GM12878 (cell line): ENCODE data around the gene TYK2. TPM values are rescaled to one million over a fixed set of nuclear protein-coding genes. Genes with fewer than 3 reads are reported as not detected.
A peak's percentile ranks its signal among the peaks of the same experiment; 100 is the strongest.

Source experiments
- ATAC-seq: fragments of 200-7000 bp; cut with Tn5 transposase; 3 replicates; pipeline ENCODE4 v1.9.1; 2020; ENCODE audit warnings: mild to moderate bottlenecking, moderate library complexity
- BruUV-seq: library from RNA; stranded (reverse); fragments of 400-500 nt; replicated peaks from 2 replicates; lab custom pipeline; 2021; lab: Mats Ljungman, UMichigan
- CTCF ChIA-PET: fragments of 300-600 bp; sonication (Branson Sonifier 250); formaldehyde crosslinking; extraction: SDS; loops from one replicate; lab custom pipeline; 2021; ENCODE audit warnings: inconsistent platforms; lab: Yijun Ruan, JAX
- POLR2A ChIA-PET: fragments of 350-600 bp; formaldehyde crosslinking; extraction: SDS; loops from one replicate; lab custom pipeline; 2021; ENCODE audit warnings: inconsistent platforms; lab: Charles Lee
- RAD21 ChIA-PET: fragments of 300-600 bp; sonication (Branson Sonifier 250); formaldehyde crosslinking; loops from one replicate; lab custom pipeline; 2023; ENCODE audit warnings: antibody characterized with exemption; ENCODE audit not compliant: unreplicated experiment; lab: Charles Lee
- SMC1A ChIA-PET: fragments of 300-600 bp; sonication (Branson Sonifier 250); formaldehyde crosslinking; loops from one replicate; lab custom pipeline; 2023; ENCODE audit not compliant: unreplicated experiment, uncharacterized antibody; lab: Charles Lee
- DNase-seq: peaks from one replicate; pipeline ENCODE4 v3.0.0-alpha.2; 2011; ENCODE audit warnings: low read depth, low spot score
- FAIRE-seq: peaks from 3 replicates; lab custom pipeline; 2011; peaks lifted over from hg19 to GRCh38; lab: Jason Lieb, UNC
- H2AFZ ChIP-seq: 2 replicates; pipeline ENCODE4 v1.6.0; 2011; ENCODE audit warnings: low read depth, low read length, control low read depth; ENCODE audit not compliant: control insufficient read depth
- H3K27ac ChIP-seq: 2 replicates; pipeline ENCODE4 v1.5.1; 2011; ENCODE audit warnings: control low read depth; ENCODE audit not compliant: control insufficient read depth, insufficient read depth
- H3K27me3 ChIP-seq, 2 experiments: replicated peaks in 1 of 2; 2 replicates each; pipeline versions ENCODE4 v1.6.0 to v1.6.1; 2011; ENCODE audit warnings: low read length in 1 of 2; ENCODE audit not compliant: control insufficient read depth in 2 of 2, insufficient read depth in 2 of 2
- H3K36me3 ChIP-seq, 2 experiments: 2 replicates each; pipeline ENCODE4 v1.5.1; 2011; ENCODE audit warnings: low read length in 1 of 2; ENCODE audit not compliant: control insufficient read depth in 2 of 2, insufficient read depth in 2 of 2
- H3K4me1 ChIP-seq: 2 replicates; pipeline ENCODE4 v1.6.1; 2011; ENCODE audit warnings: mild to moderate bottlenecking, low read length, moderate library complexity, mixed read lengths; ENCODE audit not compliant: control insufficient read depth, insufficient read depth
- H3K4me2 ChIP-seq: 2 replicates; pipeline ENCODE4 v1.6.0; 2011; ENCODE audit warnings: control low read depth; ENCODE audit not compliant: control insufficient read depth, insufficient read depth
- H3K4me3 ChIP-seq: fragments of 200-600 bp; sonication (generic); 2 replicates; pipeline ENCODE4 v1.5.1; 2016
- H3K79me2 ChIP-seq: 2 replicates; pipeline ENCODE4 v1.6.0; 2011; ENCODE audit warnings: low read length; ENCODE audit not compliant: control insufficient read depth, insufficient read depth
- H3K9ac ChIP-seq: 2 replicates; pipeline ENCODE4 v1.8.0; 2011; ENCODE audit warnings: low read length, control low read depth, mixed read lengths; ENCODE audit not compliant: control insufficient read depth, insufficient read depth
- H3K9me3 ChIP-seq: replicated peaks from 3 replicates; pipeline ENCODE4 v1.5.1; 2011; ENCODE audit warnings: mild to moderate bottlenecking, low read length; ENCODE audit not compliant: control insufficient read depth, insufficient read depth
- H4K20me1 ChIP-seq: 2 replicates; pipeline ENCODE4 v1.6.0; 2011; ENCODE audit not compliant: control insufficient read depth, insufficient read depth
- BRCA1 ChIP-seq: IDR thresholded peaks from 2 replicates; pipeline ENCODE4 v1.6.1; 2011; ENCODE audit warnings: low read depth, low read length, improper control_type of control experiment
- CBX3 ChIP-seq: fragments of 200-600 bp; sonication (generic); IDR thresholded peaks from 2 replicates; pipeline ENCODE4 v1.6.1; 2016; ENCODE audit warnings: low read depth, borderline replicate concordance
- HCFC1 ChIP-seq: fragments of 150-350 bp; IDR thresholded peaks from 2 replicates; pipeline ENCODE4 v1.6.1; 2014; ENCODE audit warnings: low read length
- MLLT1 ChIP-seq: fragments of 450-650 bp; IDR thresholded peaks from 2 replicates; pipeline ENCODE4 v1.6.1; 2016; ENCODE audit warnings: mild to moderate bottlenecking
- NBN ChIP-seq: fragments of 450-650 bp; IDR thresholded peaks from 2 replicates; pipeline ENCODE4 v1.6.1; 2016
- PRDM15 ChIP-seq: fragments of 450-650 bp; formaldehyde crosslinking; IDR thresholded peaks from 2 replicates; pipeline ENCODE4 v1.4.0; 2020; ENCODE audit warnings: mild to moderate bottlenecking, moderate library complexity
- RAD21 ChIP-seq: IDR thresholded peaks from 2 replicates; pipeline ENCODE4 v1.6.1; 2011; ENCODE audit warnings: mild to moderate bottlenecking, low read depth, low read length, moderate library complexity; ENCODE audit not compliant: insufficient read depth
- TARDBP ChIP-seq: IDR thresholded peaks from 2 replicates; pipeline ENCODE4 v1.6.1; 2016; ENCODE audit warnings: borderline replicate concordance
- WGBS: methylation state at CpG from one replicate; pipeline ENCODE4 v1.1.6; 2016; ENCODE audit warnings: low lambda C conversion rate; ENCODE audit not compliant: insufficient replicate concordance, insufficient coverage; ENCODE audit errors: missing lambda C conversion rate; 5-methylcytosine and 5-hydroxymethylcytosine counted together
- in situ Hi-C: fragments of 300-500 bp; cut with MboI; formaldehyde crosslinking; loops from 9 replicates; pipeline ENCODE4 v1.14.3; 2018; ENCODE audit warnings: mixed read lengths
- intact Hi-C: fragments of 100-400 bp; cut with micrococcal nuclease; formaldehyde crosslinking; loops from one replicate; pipeline ENCODE4 v1.14.2; 2022; ENCODE audit not compliant: unreplicated experiment
- polyA plus RNA-seq, 11 experiments: library from polyadenylated mRNA; depleted of rRNA in 4 of 11; unstranded in 6 of 11; stranded (reverse) in 5 of 11; fragments of >200 nt; fragmentation: Nextera tagmentation in 4 of 11; fragmentation: Illumina TruSeq in 1 of 11; extraction: Ambion mirVana in 4 of 11; extraction: Trizol in 1 of 11; gene quantifications; 1 replicate in 1 of 11; 2 replicates in 10 of 11; pipeline versions ENCODE4 v1.2.1 to v1.2.3, GENCODE V29; 2011 to 2016; ENCODE audit warnings: inconsistent platforms in 2 of 11, missing spikeins in 2 of 11, low read depth in 1 of 11
- total RNA-seq, 4 experiments: library from RNA; depleted of rRNA in 3 of 4; stranded (reverse); fragments of >200 nt in 3 of 4; fragmentation: Illumina TruSeq in 1 of 4; extraction: Trizol in 1 of 4; gene quantifications; 2 replicates each; pipeline versions ENCODE4 v1.2.1 to v1.2.3, GENCODE V29; 2013 to 2021

TYK2 gene
- total and polyA plus RNA-seq, 10 of the 15 experiments (the other 5 are each of a cell fraction or from before 2014, with no cell fraction given) = 36.4 to 364 (median 179) TPM

GRCh38 chr19:10416083-10416379, 35.7 kb upstream of the TYK2 start:
- Histone ChIP-seq H3K9ac (peak overlapping the region; percentile 46), H3K27ac (peak overlapping the region; percentile 72), H3K79me2 (no peaks in the 10 kb centered on the region), H3K27me3 (peaks cover 0 to 14% of the 10 kb centered on the region in 2 experiments; a peak in 3 of 4 replicates), H3K36me3 (no peaks in the 10 kb centered on the region), H2AFZ (peak overlapping the region; percentile 70), H3K4me3 (peak overlapping the region; percentile 71), H4K20me1 (no peaks in the 10 kb centered on the region), H3K4me2 (peak overlapping the region; percentile 71), H3K9me3 (peaks cover 2% of the 10 kb centered on the region; the same call in 2 of the 3 replicates), H3K4me1 (peaks cover 51% of the 10 kb centered on the region)
- no TSS peak for BruUV-seq
- no peak for DNase-seq
- ChIA-PET SMC1A (interaction anchor here (1.1 to 16.0 kb wide), 7 partner anchors 10 to 152 kb away, joined by 3 to 364 read pairs (median 4); partner anchors contain the start of genes CDC37, CDKN2D, ICAM1 and PDE4A), CTCF (interaction anchor here (0.6 to 28.5 kb wide), 15 partner anchors 6 to 283 kb away, joined by 3 to 1053 read pairs (median 3); partner anchors contain the start of genes CDC37, CDKN2D, ICAM1 and KRI1), RAD21 (interaction anchor here (0.7 to 10.2 kb wide), 9 partner anchors 9 to 157 kb away, joined by 3 to 209 read pairs (median 5); partner anchors contain the start of genes CDC37 and ICAM1), POLR2A (interaction anchor here (0.6 to 7.8 kb wide), 11 partner anchors 9 to 179 kb away, joined by 3 to 122 read pairs (median 5); partner anchors contain the start of genes CDC37, ICAM1 and TYK2)
- FAIRE-seq = no peak
- TF ChIP-seq NBN (no peak), TARDBP (no peak)
- 2% methylated on average over 9 of the region's 9 CpGs for WGBS
- intact Hi-C loops (loop anchor here (10.0 kb wide), 1 partner anchor 239 kb away; the partner anchor contains the start of gene ILF3), in situ Hi-C loops (no loop called here)
- ATAC-seq = no peak

GRCh38 chr19:10412257-10412977, 32.0 kb upstream of the TYK2 start:
- Histone ChIP-seq H4K20me1 (no peaks in the 10 kb centered on the region), H3K9me3 (peaks cover 2% of the 10 kb centered on the region; the same call in 2 of the 3 replicates), H3K4me1 (peaks cover 60% of the 10 kb centered on the region), H3K27me3 (0 out of 4 replicates have a peak, but pooled peaks cover 0 to under 1% of the 10 kb centered on the region in 2 experiments), H3K4me2 (peak overlapping the region; percentile 69), H3K9ac (0 out of 2 replicates have a peak overlapping the region, but pooled peaks have one; percentile 20), H2AFZ (no peak overlapping the region), H3K4me3 (peak overlapping the region; percentile 51; the same call in 1 of the 2 replicates), H3K79me2 (no peaks in the 10 kb centered on the region), H3K27ac (peak overlapping the region; percentile 83), H3K36me3 (no peaks in the 10 kb centered on the region)
- peak; percentile 78 for ATAC-seq
- FAIRE-seq = peak; percentile 86
- RAD21 ChIA-PET = interaction anchor here (0.5 to 3.9 kb wide), 23 partner anchors 8 to 1169 kb away, joined by 3 to 32 read pairs (median 4); partner anchors contain the start of genes CDC37, CDKN2D, ICAM1 and ICAM5
- CTCF ChIA-PET = interaction anchor here (0.7 to 28.5 kb wide), 12 partner anchors 2 to 452 kb away, joined by 3 to 1053 read pairs (median 4); partner anchors contain the start of genes CDC37, ICAM1, KRI1 and PDE4A
- in situ Hi-C loops (loop anchor here (5.0 kb wide), 1 partner anchor 155 kb away; the partner anchor contains the start of genes CDKN2D and KRI1), intact Hi-C loops (loop anchor here (10.0 kb wide), 1 partner anchor 242 kb away; the partner anchor contains the start of gene ILF3)
- 0% methylated on average over 13 of the region's 13 CpGs for WGBS
- POLR2A ChIA-PET = interaction anchor here (0.6 to 6.9 kb wide), 20 partner anchors 8 to 192 kb away, joined by 3 to 37 read pairs (median 5); partner anchors contain the start of genes CDC37, ICAM1, KEAP1 and KRI1
- peak; percentile 94 for DNase-seq
- BruUV-seq = no TSS peak
- SMC1A ChIA-PET = interaction anchor here (1.1 to 16.0 kb wide), 7 partner anchors 6 to 308 kb away, joined by 3 to 364 read pairs (median 4); partner anchors contain the start of genes CDC37, ICAM1 and PDE4A
- TF ChIP-seq BRCA1 = no peak
- no peak for TF ChIP-seq HCFC1
- TF ChIP-seq PRDM15 (CRISPR knock-in tag) = no peak
- no peak for TF ChIP-seq CBX3
- 0 out of 2 replicates have a peak, but pooled peaks have one; percentile 0 for TF ChIP-seq RAD21
- TF ChIP-seq MLLT1 = peak; percentile 69; the same call in 1 of the 2 replicates
